ENCODE measurements around the gene KAZN.

The KAZN gene

GRCh38 chr1:14583788-14584187, 14.7 kb upstream of the KAZN start:
- TF ChIP-seq, protein P1, sequence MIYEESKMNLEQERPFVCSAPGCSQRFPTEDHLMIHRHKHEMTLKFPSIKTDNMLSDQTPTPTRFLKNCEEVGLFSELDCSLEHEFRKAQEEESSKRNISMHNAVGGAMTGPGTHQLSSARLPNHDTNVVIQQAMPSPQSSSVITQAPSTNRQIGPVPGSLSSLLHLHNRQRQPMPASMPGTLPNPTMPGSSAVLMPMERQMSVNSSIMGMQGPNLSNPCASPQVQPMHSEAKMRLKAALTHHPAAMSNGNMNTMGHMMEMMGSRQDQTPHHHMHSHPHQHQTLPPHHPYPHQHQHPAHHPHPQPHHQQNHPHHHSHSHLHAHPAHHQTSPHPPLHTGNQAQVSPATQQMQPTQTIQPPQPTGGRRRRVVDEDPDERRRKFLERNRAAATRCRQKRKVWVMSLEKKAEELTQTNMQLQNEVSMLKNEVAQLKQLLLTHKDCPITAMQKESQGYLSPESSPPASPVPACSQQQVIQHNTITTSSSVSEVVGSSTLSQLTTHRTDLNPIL (CRISPR knock-in tag; IDR thresholded peaks at IDR 0.05; ENCODE audit: low read depth) = no peak
- TF ChIP-seq, protein P2, sequence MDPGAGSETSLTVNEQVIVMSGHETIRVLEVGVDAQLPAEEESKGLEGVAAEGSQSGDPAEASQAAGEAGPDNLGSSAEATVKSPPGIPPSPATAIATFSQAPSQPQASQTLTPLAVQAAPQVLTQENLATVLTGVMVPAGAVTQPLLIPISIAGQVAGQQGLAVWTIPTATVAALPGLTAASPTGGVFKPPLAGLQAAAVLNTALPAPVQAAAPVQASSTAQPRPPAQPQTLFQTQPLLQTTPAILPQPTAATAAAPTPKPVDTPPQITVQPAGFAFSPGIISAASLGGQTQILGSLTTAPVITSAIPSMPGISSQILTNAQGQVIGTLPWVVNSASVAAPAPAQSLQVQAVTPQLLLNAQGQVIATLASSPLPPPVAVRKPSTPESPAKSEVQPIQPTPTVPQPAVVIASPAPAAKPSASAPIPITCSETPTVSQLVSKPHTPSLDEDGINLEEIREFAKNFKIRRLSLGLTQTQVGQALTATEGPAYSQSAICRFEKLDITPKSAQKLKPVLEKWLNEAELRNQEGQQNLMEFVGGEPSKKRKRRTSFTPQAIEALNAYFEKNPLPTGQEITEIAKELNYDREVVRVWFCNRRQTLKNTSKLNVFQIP (CRISPR knock-in tag; IDR thresholded peaks at IDR 0.05; ENCODE audit: borderline replicate concordance, low read depth) = no peak
- no peak for TF ChIP-seq TOX (CRISPR knock-in tag; IDR thresholded peaks at IDR 0.05; ENCODE audit: borderline replicate concordance)
- no peak for TF ChIP-seq ESRRG (CRISPR knock-in tag; IDR thresholded peaks at IDR 0.05)
- TF ChIP-seq ZC3H10 (CRISPR knock-in tag; IDR thresholded peaks at IDR 0.05) = no peak
- no peak for TF ChIP-seq OSR1 (CRISPR knock-in tag; IDR thresholded peaks at IDR 0.05)
- no peak for TF ChIP-seq ZNF8 (CRISPR knock-in tag; IDR thresholded peaks at IDR 0.05)
- ATAC-seq = no peak

GRCh38 chr1:14585728-14586127, 12.8 kb upstream of the KAZN start:
- no peak for ATAC-seq
- TF ChIP-seq TCF4 (CRISPR knock-in tag; IDR thresholded peaks at IDR 0.05; ENCODE audit: borderline replicate concordance) (peak; percentile 73; the same call in 1 of the 2 replicates), PPARA (CRISPR knock-in tag; IDR thresholded peaks at IDR 0.05; ENCODE audit: borderline replicate concordance) (no peak)

DNA sequence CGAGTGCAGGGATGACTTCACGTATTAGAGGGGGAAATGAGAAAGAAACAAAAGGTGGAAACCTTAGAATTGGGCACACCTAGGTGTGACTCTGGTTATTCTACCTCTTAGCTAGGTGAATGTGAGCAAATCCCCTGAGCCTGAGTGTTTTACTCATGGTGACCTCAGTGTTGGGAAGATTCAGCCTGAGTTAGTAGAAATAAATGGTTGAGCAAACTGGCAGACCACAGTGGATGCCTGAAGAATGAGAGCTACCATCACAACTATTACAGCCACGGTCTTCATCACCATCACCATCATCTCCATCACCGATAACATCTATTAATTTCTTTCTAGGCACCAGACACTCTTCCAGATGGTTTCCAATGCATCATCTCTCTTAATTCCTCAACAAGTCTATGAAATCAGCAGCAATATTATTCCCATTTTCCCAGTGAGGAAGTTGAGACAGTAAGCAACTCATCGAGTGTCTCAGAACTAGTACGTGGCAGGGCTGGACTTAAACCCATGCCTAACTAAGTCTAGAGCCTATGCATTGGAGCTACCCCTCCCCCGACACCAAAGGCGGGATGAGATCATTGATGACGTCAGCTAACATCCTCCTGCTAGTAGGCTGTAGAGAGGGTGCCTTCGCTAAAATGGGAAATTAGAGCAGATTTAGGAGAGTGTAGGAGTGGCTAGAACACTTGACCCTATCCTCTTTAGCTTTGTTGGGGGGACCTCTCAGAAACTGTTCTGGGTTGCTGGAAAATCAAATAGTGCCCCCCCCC, 7.9 kb upstream of the KAZN start:
- TF ChIP-seq ESRRG (CRISPR knock-in tag; IDR thresholded peaks at IDR 0.05) = no peak
- TF ChIP-seq, protein P3, sequence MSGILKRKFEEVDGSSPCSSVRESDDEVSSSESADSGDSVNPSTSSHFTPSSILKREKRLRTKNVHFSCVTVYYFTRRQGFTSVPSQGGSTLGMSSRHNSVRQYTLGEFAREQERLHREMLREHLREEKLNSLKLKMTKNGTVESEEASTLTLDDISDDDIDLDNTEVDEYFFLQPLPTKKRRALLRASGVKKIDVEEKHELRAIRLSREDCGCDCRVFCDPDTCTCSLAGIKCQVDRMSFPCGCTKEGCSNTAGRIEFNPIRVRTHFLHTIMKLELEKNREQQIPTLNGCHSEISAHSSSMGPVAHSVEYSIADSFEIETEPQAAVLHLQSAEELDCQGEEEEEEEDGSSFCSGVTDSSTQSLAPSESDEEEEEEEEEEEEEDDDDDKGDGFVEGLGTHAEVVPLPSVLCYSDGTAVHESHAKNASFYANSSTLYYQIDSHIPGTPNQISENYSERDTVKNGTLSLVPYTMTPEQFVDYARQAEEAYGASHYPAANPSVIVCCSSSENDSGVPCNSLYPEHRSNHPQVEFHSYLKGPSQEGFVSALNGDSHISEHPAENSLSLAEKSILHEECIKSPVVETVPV (CRISPR knock-in tag; IDR thresholded peaks at IDR 0.05) = no peak
- TF ChIP-seq ZFP3 (CRISPR knock-in tag; IDR thresholded peaks at IDR 0.05) = no peak
- TF ChIP-seq TSHZ2 (CRISPR knock-in tag; IDR thresholded peaks at IDR 0.05) = no peak
- TF ChIP-seq, protein P1 (CRISPR knock-in tag; IDR thresholded peaks at IDR 0.05; ENCODE audit: low read depth) = no peak
- TF ChIP-seq TCF4 (CRISPR knock-in tag; IDR thresholded peaks at IDR 0.05; ENCODE audit: borderline replicate concordance) = no peak
- TF ChIP-seq, protein P2 (CRISPR knock-in tag; IDR thresholded peaks at IDR 0.05; ENCODE audit: borderline replicate concordance, low read depth) = no peak
- no peak for TF ChIP-seq BACH2 (CRISPR knock-in tag; IDR thresholded peaks at IDR 0.05; ENCODE audit: borderline replicate concordance)
- ATAC-seq = no peak

DNA sequence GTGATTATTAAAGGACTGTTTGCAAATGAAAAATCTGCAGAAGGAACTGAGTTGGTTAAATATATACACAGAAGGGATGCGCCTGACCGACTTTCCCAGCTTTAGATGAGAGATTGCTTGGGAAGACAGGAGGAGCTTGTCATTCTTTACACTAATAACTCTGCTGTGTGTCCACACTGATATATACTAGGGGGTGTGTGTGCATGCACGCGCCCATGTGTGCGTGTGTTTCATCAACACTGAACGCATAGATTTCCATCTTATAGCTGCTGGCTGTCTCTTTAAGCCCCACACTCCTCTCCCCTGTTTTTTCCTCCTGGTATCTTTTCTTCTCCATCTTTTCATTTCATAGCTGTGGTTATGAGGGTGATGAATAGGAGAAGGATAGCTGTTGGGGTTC, 6.9 kb upstream of the KAZN start:
- no peak for ATAC-seq
- TF ChIP-seq GLIS3 (CRISPR knock-in tag; IDR thresholded peaks at IDR 0.05) (no peak), ZFP3 (CRISPR knock-in tag; IDR thresholded peaks at IDR 0.05) (no peak), ISL1 (CRISPR knock-in tag; IDR thresholded peaks at IDR 0.05) (no peak), ZC3H10 (CRISPR knock-in tag; IDR thresholded peaks at IDR 0.05) (no peak), ZFP30 (CRISPR knock-in tag; IDR thresholded peaks at IDR 0.05) (no peak), ARNTL (CRISPR knock-in tag; IDR thresholded peaks at IDR 0.05; ENCODE audit: borderline replicate concordance, low read depth) (no peak), PPARA (CRISPR knock-in tag; IDR thresholded peaks at IDR 0.05; ENCODE audit: borderline replicate concordance) (no peak), OSR1 (CRISPR knock-in tag; IDR thresholded peaks at IDR 0.05) (no peak), ZNF8 (CRISPR knock-in tag; IDR thresholded peaks at IDR 0.05) (no peak), PATZ1 (CRISPR knock-in tag; IDR thresholded peaks at IDR 0.05; ENCODE audit: borderline replicate concordance) (no peak)
- TF ChIP-seq, protein P3 (CRISPR knock-in tag; IDR thresholded peaks at IDR 0.05) = no peak
- TF ChIP-seq, protein P1 (CRISPR knock-in tag; IDR thresholded peaks at IDR 0.05; ENCODE audit: low read depth) = no peak
